Mesendoderm (in vitro differentiated cells): ENCODE results near the gene GKAP1.
"Not testable (repeated sequence)": the region's sequence is repeated elsewhere in the genome, so short reads cannot be mapped to it uniquely, and the experiment has no call there.

Experiments
- DNase-seq: peaks from one replicate; pipeline ENCODE4 v3.0.0; 2013
- H2AK5ac ChIP-seq: 2 replicates; pipeline ENCODE4 v1.6.1; 2013; ENCODE audit warnings: low read length, inconsistent platforms
- H2BK120ac ChIP-seq: 2 replicates; pipeline ENCODE4 v1.6.1; 2013; ENCODE audit warnings: low read depth, mild to moderate bottlenecking, low read length, moderate library complexity, mixed read lengths
- H2BK15ac ChIP-seq: replicated peaks from 2 replicates; pipeline ENCODE4 v1.6.1; 2013; ENCODE audit warnings: low read depth, mild to moderate bottlenecking, moderate library complexity
- H2BK5ac ChIP-seq: 2 replicates; pipeline ENCODE4 v1.6.1; 2013; ENCODE audit warnings: low read length, inconsistent platforms
- H3K18ac ChIP-seq: 2 replicates; pipeline ENCODE4 v1.6.1; 2013; ENCODE audit warnings: mild to moderate bottlenecking, low read length, mixed read lengths
- H3K23ac ChIP-seq: one replicate; pipeline ENCODE4 v1.6.1; 2013; ENCODE audit warnings: low read length
- H3K27ac ChIP-seq: 2 replicates; pipeline ENCODE4 v1.5.1; 2013; ENCODE audit warnings: low read depth, mild to moderate bottlenecking, inconsistent platforms, low read length, moderate library complexity
- H3K27me3 ChIP-seq: 2 replicates; pipeline ENCODE4 v1.6.1; 2013; ENCODE audit warnings: low read length, control low read depth, mild to moderate bottlenecking, inconsistent platforms; ENCODE audit not compliant: insufficient read depth, poor library complexity
- H3K36me3 ChIP-seq: 2 replicates; pipeline ENCODE4 v1.6.1; 2013; ENCODE audit warnings: low read length, inconsistent platforms; ENCODE audit not compliant: control insufficient read depth, insufficient read depth
- H3K4ac ChIP-seq: one replicate; pipeline ENCODE4 v1.6.1; 2013; ENCODE audit warnings: low read depth, mild to moderate bottlenecking, low read length, moderate library complexity
- H3K4me1 ChIP-seq: 2 replicates; pipeline ENCODE4 v1.6.1; 2013; ENCODE audit warnings: low read depth, low read length, inconsistent platforms; ENCODE audit not compliant: control insufficient read depth
- H3K4me2 ChIP-seq: 2 replicates; pipeline ENCODE4 v1.6.1; 2013; ENCODE audit warnings: low read length
- H3K4me3 ChIP-seq: 2 replicates; pipeline ENCODE4 v1.5.1; 2013; ENCODE audit warnings: mild to moderate bottlenecking, low read length
- H3K56ac ChIP-seq: one replicate; pipeline ENCODE4 v1.6.1; 2013; ENCODE audit warnings: low read length
- H3K79me1 ChIP-seq: 2 replicates; pipeline ENCODE4 v1.6.1; 2013; ENCODE audit warnings: low read length, inconsistent platforms
- H3K79me2 ChIP-seq: 2 replicates; pipeline ENCODE4 v1.6.1; 2013; ENCODE audit warnings: mild to moderate bottlenecking, low read length; ENCODE audit not compliant: control insufficient read depth, insufficient read depth
- H3K9ac ChIP-seq: 2 replicates; pipeline ENCODE4 v1.6.1; 2013; ENCODE audit warnings: low read length, inconsistent platforms
- H4K5ac ChIP-seq: one replicate; pipeline ENCODE4 v1.6.1; 2013; ENCODE audit warnings: low read length
- H4K8ac ChIP-seq: one replicate; pipeline ENCODE4 v1.6.1; 2013; ENCODE audit warnings: low read depth, mild to moderate bottlenecking, control low read depth, low read length, moderate library complexity
- WGBS: extraction: QIAGEN DNeasy Blood & Tissue Kit; methylation state at CpG from one replicate; pipeline ENCODE4 v1.1.7; 2013; ENCODE audit warnings: low lambda C conversion rate, missing lambda C conversion rate; ENCODE audit not compliant: insufficient coverage; ENCODE audit errors: extremely low coverage; 5-methylcytosine and 5-hydroxymethylcytosine counted together

GKAP1 gene

GRCh38 chr9:83817011-83817355, 586 bp downstream of the GKAP1 start:
- H2BK5ac ChIP-seq, H3K4ac ChIP-seq, H3K27me3 ChIP-seq, H2BK15ac ChIP-seq, H4K5ac ChIP-seq, H3K79me2 ChIP-seq, H2BK120ac ChIP-seq, H3K27ac ChIP-seq, H2AK5ac ChIP-seq, H4K8ac ChIP-seq, H3K79me1 ChIP-seq, H3K4me1 ChIP-seq, H3K36me3 ChIP-seq, H3K4me2 ChIP-seq: not testable (repeated sequence)
- H3K23ac ChIP-seq = peak overlapping the region; percentile 24
- H3K4me3 ChIP-seq = peak overlapping the region; percentile 26
- peak overlapping the region; percentile 39 for H3K18ac ChIP-seq
- DNase-seq = peak; percentile 1
- peak overlapping the region; percentile 55 for H3K9ac ChIP-seq
- H3K56ac ChIP-seq = peak overlapping the region; percentile 80
- WGBS = no CpG with 5 or more reads among the region's 38 CpGs

GRCh38 chr9:83815120-83815519, 2.4 kb downstream of the GKAP1 start:
- not testable (repeated sequence) for H3K27ac ChIP-seq, H4K5ac ChIP-seq, H3K18ac ChIP-seq, H3K23ac ChIP-seq, H2AK5ac ChIP-seq, H4K8ac ChIP-seq, H3K9ac ChIP-seq, H2BK120ac ChIP-seq, H3K56ac ChIP-seq, H3K36me3 ChIP-seq, H2BK15ac ChIP-seq, H3K4me1 ChIP-seq, H3K27me3 ChIP-seq, H3K79me1 ChIP-seq, H3K79me2 ChIP-seq, H3K4me2 ChIP-seq, DNase-seq, H2BK5ac ChIP-seq, H3K4me3 ChIP-seq, H3K4ac ChIP-seq
- no CpG with 5 or more reads among the region's 4 CpGs for WGBS

GRCh38 chr9:83809213-83809612, 8.4 kb downstream of the GKAP1 start:
- H3K27ac ChIP-seq, H3K9ac ChIP-seq, H2BK15ac ChIP-seq, H2BK120ac ChIP-seq, H3K56ac ChIP-seq, H3K4me1 ChIP-seq, H4K5ac ChIP-seq, H3K4ac ChIP-seq, H3K79me1 ChIP-seq, H3K79me2 ChIP-seq, H2AK5ac ChIP-seq, H4K8ac ChIP-seq, H3K18ac ChIP-seq, H3K23ac ChIP-seq, H3K36me3 ChIP-seq, H3K27me3 ChIP-seq, H3K4me3 ChIP-seq, H3K4me2 ChIP-seq, DNase-seq, H2BK5ac ChIP-seq: not testable (repeated sequence)
- WGBS = no CpG with 5 or more reads among the region's 1 CpG

- not testable (repeated sequence) for H3K79me1 ChIP-seq, H3K4me1 ChIP-seq, H4K8ac ChIP-seq, H3K9ac ChIP-seq, H2BK120ac ChIP-seq, H3K79me2 ChIP-seq, H3K56ac ChIP-seq, H3K4me3 ChIP-seq, H3K27me3 ChIP-seq, H3K4me2 ChIP-seq, H3K36me3 ChIP-seq, H2BK5ac ChIP-seq, H3K4ac ChIP-seq, H3K18ac ChIP-seq, H3K23ac ChIP-seq, DNase-seq, H3K27ac ChIP-seq, H2BK15ac ChIP-seq, H2AK5ac ChIP-seq, H4K5ac ChIP-seq
- no CpG with 5 or more reads among the region's 31 CpGs for WGBS
Observed at GRCh38 chr9:83804454-83804853, 13.1 kb downstream of the GKAP1 start.

DNA sequence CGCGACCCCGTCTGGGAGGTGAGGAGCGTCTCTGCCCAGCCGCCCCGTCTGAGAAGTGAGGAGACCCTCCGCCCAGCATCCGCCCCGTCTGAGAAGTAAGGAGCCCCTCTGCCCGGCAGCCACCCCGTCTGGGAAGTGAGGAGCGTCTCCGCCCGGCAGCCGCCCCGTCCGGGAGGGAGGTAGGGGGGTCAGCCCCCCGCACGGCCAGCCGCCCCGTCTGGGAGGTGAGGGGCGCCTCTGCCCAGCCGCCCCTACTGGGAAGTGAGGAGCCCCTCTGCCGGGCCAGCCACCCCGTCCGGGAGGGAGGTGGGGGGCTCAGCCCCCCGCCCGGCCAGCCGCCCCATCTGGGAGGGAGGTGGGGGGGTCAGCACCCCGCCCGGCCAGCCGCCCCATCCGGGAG, 13.6 kb downstream of the GKAP1 start:
- no CpG with 5 or more reads among the region's 33 CpGs for WGBS
- not testable (repeated sequence) for H3K79me2 ChIP-seq, H3K9ac ChIP-seq, H4K8ac ChIP-seq, H2BK120ac ChIP-seq, H2AK5ac ChIP-seq, H2BK5ac ChIP-seq, H3K79me1 ChIP-seq, H3K4me2 ChIP-seq, H3K18ac ChIP-seq, H3K4me1 ChIP-seq, DNase-seq, H3K23ac ChIP-seq, H3K36me3 ChIP-seq, H3K27ac ChIP-seq, H4K5ac ChIP-seq, H3K4me3 ChIP-seq, H3K27me3 ChIP-seq, H3K56ac ChIP-seq, H3K4ac ChIP-seq, H2BK15ac ChIP-seq

DNA sequence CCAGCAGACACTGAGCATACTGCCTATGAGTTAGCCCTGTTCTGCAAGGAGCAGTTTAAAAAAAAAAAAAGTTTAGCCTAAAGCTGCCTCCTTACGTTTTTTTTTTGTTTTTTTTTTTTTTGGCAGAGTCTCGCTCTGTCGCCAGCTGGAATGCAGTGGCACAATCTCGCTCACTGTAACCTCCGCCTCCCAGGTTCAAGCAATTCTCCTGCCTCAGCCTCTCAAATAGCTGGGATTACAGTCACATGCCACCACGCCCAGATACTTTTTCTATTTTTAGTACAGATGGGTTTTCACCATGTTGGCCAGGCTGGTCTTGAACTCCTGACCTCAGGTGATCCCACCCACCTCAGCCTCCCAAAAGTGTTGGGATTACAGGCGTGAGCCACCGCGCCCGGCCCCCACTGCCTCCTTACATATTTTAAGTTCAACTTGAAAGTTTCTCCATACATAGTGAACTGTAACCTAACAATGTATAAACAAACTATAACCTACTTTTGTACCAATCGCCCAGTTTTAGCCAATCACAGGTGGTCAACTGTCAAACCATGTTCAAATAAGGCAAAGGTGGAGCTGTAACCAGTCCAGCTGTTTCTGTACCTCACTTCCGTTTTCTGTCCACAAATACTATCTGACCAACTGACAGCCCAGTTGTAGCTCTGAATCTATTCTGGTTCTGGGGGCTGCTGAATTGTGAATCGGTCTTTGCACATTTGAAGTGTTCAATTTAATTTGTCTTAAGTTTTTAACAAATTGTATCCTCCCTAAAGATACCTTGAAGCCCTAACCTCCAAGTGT, 17.1 kb downstream of the GKAP1 start:
- no peak overlapping the region for H3K56ac ChIP-seq
- H2BK120ac ChIP-seq = no peak overlapping the region
- no peak overlapping the region for H3K4me2 ChIP-seq
- H2AK5ac ChIP-seq = no peak overlapping the region
- H3K27me3 ChIP-seq = no peaks in the 10 kb centered on the region
- H3K4me1 ChIP-seq = no peaks in the 10 kb centered on the region
- no peaks in the 10 kb centered on the region for H3K79me2 ChIP-seq
- no peak for DNase-seq
- H4K8ac ChIP-seq = no peak overlapping the region
- H4K5ac ChIP-seq = no peak overlapping the region
- H3K79me1 ChIP-seq = no peaks in the 10 kb centered on the region
- H3K27ac ChIP-seq = no peak overlapping the region
- no peak overlapping the region for H3K4ac ChIP-seq
- no peak overlapping the region for H3K4me3 ChIP-seq
- no peak overlapping the region for H3K9ac ChIP-seq
- no peak overlapping the region for H2BK15ac ChIP-seq
- no peak overlapping the region for H3K23ac ChIP-seq
- no CpG with 5 or more reads among the region's 13 CpGs for WGBS
- H3K36me3 ChIP-seq = no peaks in the 10 kb centered on the region
- H3K18ac ChIP-seq = no peak overlapping the region
- no peak overlapping the region for H2BK5ac ChIP-seq
